Natural killer cell (primary cell): ENCODE measurements around the gene POR. TPM values are rescaled to one million over a fixed set of nuclear protein-coding genes. Genes with fewer than 3 reads are reported as not detected.

Experiments
- ATAC-seq, 3 donors: fragments of 150-1000 bp in 2 of 3; fragments of 200-7000 bp in 1 of 3; cut with Tn5 transposase; 1 replicate in 1 of 3; 2 replicates in 2 of 3; pipeline ENCODE4 v1.10.0; 2021; ENCODE audit warnings: mild to moderate bottlenecking in 2 of 3, moderate library complexity in 2 of 3
- DNase-seq, 2 donors: peaks; one replicate each; pipeline versions ENCODE4 v3.0.0 to v3.0.0-alpha.2; 2013 to 2021; ENCODE audit warnings: mixed read lengths in 1 of 2
- H3K27ac ChIP-seq: one replicate; pipeline ENCODE4 v1.5.1; 2013; ENCODE audit warnings: mild to moderate bottlenecking, low read length
- H3K27me3 ChIP-seq: one replicate; pipeline ENCODE4 v1.6.1; 2013; ENCODE audit warnings: low read length; ENCODE audit not compliant: control insufficient read depth, insufficient read depth
- H3K36me3 ChIP-seq: one replicate; pipeline ENCODE4 v1.6.1; 2013; ENCODE audit warnings: low read length; ENCODE audit not compliant: control insufficient read depth, insufficient read depth
- H3K4me1 ChIP-seq: one replicate; pipeline ENCODE4 v1.6.1; 2013; ENCODE audit warnings: low read length; ENCODE audit not compliant: control insufficient read depth, insufficient read depth
- H3K4me3 ChIP-seq: one replicate; pipeline ENCODE4 v1.5.1; 2013; ENCODE audit warnings: low read length
- H3K9me3 ChIP-seq: one replicate; pipeline ENCODE4 v1.6.1; 2013; ENCODE audit warnings: low read length; ENCODE audit not compliant: control insufficient read depth, insufficient read depth
- H3K27ac Mint-ChIP-seq, 2 donors: one replicate each; pipeline ENCODE4 v1.8.0; 2022; ENCODE audit warnings: mild to moderate bottlenecking in 2 of 2, mixed read lengths in 2 of 2, moderate library complexity in 1 of 2
- H3K27me3 Mint-ChIP-seq, 2 donors: one replicate each; pipeline ENCODE4 v1.8.0; 2022; ENCODE audit warnings: low read depth in 2 of 2, mixed read lengths in 2 of 2
- H3K36me3 Mint-ChIP-seq: one replicate; pipeline ENCODE4 v1.8.0; 2022; ENCODE audit warnings: mixed read lengths
- H3K4me1 Mint-ChIP-seq, 2 donors: one replicate each; pipeline ENCODE4 v1.8.0; 2022; ENCODE audit warnings: mixed read lengths in 2 of 2
- H3K4me3 Mint-ChIP-seq: one replicate; pipeline ENCODE4 v1.8.0; 2022; ENCODE audit warnings: mild to moderate bottlenecking, moderate library complexity, mixed read lengths
- H3K9me3 Mint-ChIP-seq, 2 donors: one replicate each; pipeline ENCODE4 v1.8.0; 2022; ENCODE audit warnings: mixed read lengths in 2 of 2
- CTCF ChIP-seq: fragments of 200-600 bp; IDR thresholded peaks from one replicate; pipeline ENCODE4 v1.8.0; 2022; ENCODE audit warnings: antibody characterized with exemption
- WGBS: methylation state at CpG from one replicate; pipeline ENCODE4 v1.1.7; 2013; ENCODE audit warnings: missing lambda C conversion rate; ENCODE audit not compliant: insufficient coverage; 5-methylcytosine and 5-hydroxymethylcytosine counted together
- intact Hi-C: fragments of 100-400 bp; cut with micrococcal nuclease; formaldehyde crosslinking; loops from one replicate; pipeline ENCODE4 v1.14.2; 2022
- total RNA-seq, 4 donors: library from RNA; stranded (reverse); fragments of 120-200 nt in 1 of 4; gene quantifications; one replicate each; pipeline versions ENCODE4 v1.2.3 to v1.2.4, GENCODE V29; 2013 to 2022

Gene POR
- total RNA-seq, 3 donors from 2014 or later (not counting 1 experiment from before 2014, with no cell fraction given), result 56.0 to 60.5 (median 58.3) TPM

DNA sequence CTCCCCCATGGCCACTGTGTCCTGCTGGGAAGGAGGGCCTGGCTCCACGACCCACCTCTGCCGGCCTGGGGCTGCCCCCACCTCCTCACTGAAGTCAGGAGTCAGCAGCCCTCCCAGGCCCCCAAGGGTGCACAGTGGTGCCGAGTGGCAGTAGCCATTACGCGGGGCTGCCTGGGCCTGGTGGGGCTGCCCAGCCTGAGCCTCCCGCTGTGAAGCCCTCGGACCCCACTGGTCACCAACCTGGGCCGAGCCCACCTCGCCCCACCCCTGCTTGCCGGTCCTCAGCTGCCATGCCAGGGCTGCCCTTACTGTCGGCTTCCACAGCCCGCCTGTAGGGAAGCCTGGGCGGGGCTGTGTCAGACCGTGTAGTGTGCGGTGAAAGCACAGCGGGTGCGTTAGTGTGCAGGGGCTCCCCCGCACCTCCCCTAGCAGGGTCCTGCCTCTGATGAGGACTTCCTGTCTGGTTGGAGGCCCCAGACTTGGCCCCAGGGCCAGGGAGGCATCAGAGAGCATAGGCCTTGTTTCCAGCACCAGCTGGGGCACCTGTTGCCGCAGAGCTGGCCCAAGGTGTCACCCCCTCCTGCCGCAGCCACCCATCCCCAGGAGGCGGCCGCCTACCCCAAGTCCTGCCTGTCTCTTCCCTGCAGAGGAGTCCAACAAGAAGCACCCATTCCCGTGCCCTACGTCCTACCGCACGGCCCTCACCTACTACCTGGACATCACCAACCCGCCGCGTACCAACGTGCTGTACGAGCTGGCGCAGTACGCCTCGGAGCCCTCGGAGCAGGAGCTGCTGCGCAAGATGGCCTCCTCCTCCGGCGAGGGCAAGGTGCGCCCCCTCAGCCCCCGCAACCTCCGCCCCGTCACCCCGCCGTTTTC lies 69.4 kb downstream of the POR start:
- 89% methylated on average over 44 of the region's 44 CpGs for WGBS
- Histone ChIP-seq H3K4me3 (no peak overlapping the region), H3K27me3 (no peaks in the 10 kb centered on the region), H3K36me3 (peaks cover 57% of the 10 kb centered on the region), H3K9me3 (no peaks in the 10 kb centered on the region), H3K27ac (no peak overlapping the region), H3K4me1 (peaks cover 4% of the 10 kb centered on the region)
- ATAC-seq (no peak), DNase-seq (no peak)
- Mint-ChIP-seq H3K27me3 (no peaks in the 10 kb centered on the region), H3K9me3 (no peaks in the 10 kb centered on the region), H3K4me3 (no peak overlapping the region), H3K36me3 (no peaks in the 10 kb centered on the region), H3K4me1 (no peaks in the 10 kb centered on the region), H3K27ac (no peak overlapping the region)
- no peak for TF ChIP-seq CTCF
- intact Hi-C loops, result no loop called here

DNA sequence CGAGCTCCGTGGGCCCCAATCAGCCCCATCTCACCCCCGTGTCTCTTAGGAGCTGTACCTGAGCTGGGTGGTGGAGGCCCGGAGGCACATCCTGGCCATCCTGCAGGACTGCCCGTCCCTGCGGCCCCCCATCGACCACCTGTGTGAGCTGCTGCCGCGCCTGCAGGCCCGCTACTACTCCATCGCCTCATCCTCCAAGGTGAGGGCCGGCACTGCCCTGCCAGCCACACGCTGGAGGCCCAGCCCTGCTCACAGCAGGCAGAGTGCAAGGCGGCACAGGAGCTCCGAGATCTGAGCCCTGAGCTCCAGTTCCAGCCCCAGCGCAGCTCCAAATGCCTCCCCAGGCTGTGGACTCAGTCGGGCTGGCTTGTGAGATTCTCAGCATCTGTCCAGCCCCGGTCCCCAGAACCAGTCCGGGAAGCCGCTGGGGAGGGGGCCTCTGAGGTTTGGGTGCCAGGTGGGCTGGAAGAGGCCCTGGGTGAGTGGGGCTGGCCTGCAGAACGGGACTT lies 70.1 kb downstream of the POR start:
- 91% methylated on average over 21 of the region's 21 CpGs for WGBS
- H3K27me3 Mint-ChIP-seq, result no peaks in the 10 kb centered on the region
- H3K36me3 ChIP-seq, result peaks cover 53% of the 10 kb centered on the region
- no peaks in the 10 kb centered on the region for H3K9me3 Mint-ChIP-seq
- no peak overlapping the region for H3K27ac ChIP-seq
- no peak for ATAC-seq
- DNase-seq, result no peak
- peaks cover 0 to 7% of the 10 kb centered on the region in 2 donors for H3K4me1 Mint-ChIP-seq
- no peak overlapping the region for H3K27ac Mint-ChIP-seq
- no peaks in the 10 kb centered on the region for H3K9me3 ChIP-seq
- H3K36me3 Mint-ChIP-seq, result no peaks in the 10 kb centered on the region
- no peak overlapping the region for H3K4me3 ChIP-seq
- TF ChIP-seq CTCF, result no peak
- intact Hi-C loops, result no loop called here
- H3K4me3 Mint-ChIP-seq, result no peak overlapping the region
- no peaks in the 10 kb centered on the region for H3K27me3 ChIP-seq
- H3K4me1 ChIP-seq, result peaks cover 5% of the 10 kb centered on the region

DNA sequence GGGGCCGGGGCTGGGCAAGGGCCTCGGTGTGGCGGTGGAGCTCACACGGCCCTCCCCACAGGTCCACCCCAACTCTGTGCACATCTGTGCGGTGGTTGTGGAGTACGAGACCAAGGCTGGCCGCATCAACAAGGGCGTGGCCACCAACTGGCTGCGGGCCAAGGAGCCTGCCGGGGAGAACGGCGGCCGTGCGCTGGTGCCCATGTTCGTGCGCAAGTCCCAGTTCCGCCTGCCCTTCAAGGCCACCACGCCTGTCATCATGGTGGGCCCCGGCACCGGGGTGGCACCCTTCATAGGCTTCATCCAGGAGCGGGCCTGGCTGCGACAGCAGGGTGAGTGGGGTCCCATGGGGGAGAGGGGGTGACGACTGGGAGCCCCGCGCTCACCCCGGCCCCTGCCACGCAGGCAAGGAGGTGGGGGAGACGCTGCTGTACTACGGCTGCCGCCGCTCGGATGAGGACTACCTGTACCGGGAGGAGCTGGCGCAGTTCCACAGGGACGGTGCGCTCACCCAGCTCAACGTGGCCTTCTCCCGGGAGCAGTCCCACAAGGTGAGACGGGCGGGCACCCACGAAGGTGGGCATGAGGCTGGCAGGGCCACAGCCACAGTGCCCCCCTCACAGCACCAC lies 70.7 kb downstream of the POR start:
- DNase-seq (no peak), ATAC-seq (no peak)
- H3K36me3 ChIP-seq, result peaks cover 47% of the 10 kb centered on the region
- H3K4me3 Mint-ChIP-seq, result no peak overlapping the region
- no peak overlapping the region for H3K27ac ChIP-seq
- no peaks in the 10 kb centered on the region for H3K27me3 ChIP-seq
- no peak for TF ChIP-seq CTCF
- no peaks in the 10 kb centered on the region for H3K9me3 ChIP-seq
- H3K36me3 Mint-ChIP-seq, result no peaks in the 10 kb centered on the region
- H3K27me3 Mint-ChIP-seq, result no peaks in the 10 kb centered on the region
- intact Hi-C loops, result no loop called here
- peaks cover 0 to 12% of the 10 kb centered on the region in 2 donors for H3K4me1 Mint-ChIP-seq
- no peaks in the 10 kb centered on the region for H3K9me3 Mint-ChIP-seq
- no peak overlapping the region for H3K27ac Mint-ChIP-seq
- no peak overlapping the region for H3K4me3 ChIP-seq
- WGBS, result 94% methylated on average over 41 of the region's 41 CpGs
- H3K4me1 ChIP-seq, result peaks cover 5% of the 10 kb centered on the region
